ENCODE measurements around the gene TCF21.

Gene TCF21

GRCh38 chr6:133893946-133894345 lies 5.0 kb downstream of the TCF21 start:
- Histone ChIP-seq H3K9ac (no peak overlapping the region), H3K9me3 (replicated peaks in 1 of 11) (peaks cover 30 to 50% (median 35%) of the 10 kb centered on the region in 11 experiments), H3K27ac (no peak overlapping the region), H4K20me1 (peaks cover 0 to 6% (median 0%) of the 10 kb centered on the region in 11 experiments; a peak in 1 of 22 replicates), H3K27me3 (peaks cover 73 to 81% (median 77%) of the 10 kb centered on the region in 11 experiments), H3K4me2 (no peak overlapping the region), H3K36me3 (no peaks in the 10 kb centered on the region), H3K4me3 (no peak overlapping the region), H3K4me1 (no peaks in the 10 kb centered on the region)
- no peak for TF ChIP-seq Cebpa-rat (IDR thresholded peaks at IDR 0.05)

- H3K4me3 ChIP-seq: no peak overlapping the region
- H3K4me2 ChIP-seq: no peak overlapping the region
- TF ChIP-seq Cebpa-rat (IDR thresholded peaks at IDR 0.05): no peak
- H3K36me3 ChIP-seq: no peaks in the 10 kb centered on the region
- no peak overlapping the region for H3K27ac ChIP-seq
- H3K27me3 ChIP-seq: peaks cover 69 to 76% (median 73%) of the 10 kb centered on the region in 11 experiments
- peaks cover 0 to 6% (median 0%) of the 10 kb centered on the region in 11 experiments; a peak in 1 of 22 replicates for H4K20me1 ChIP-seq
- no peak overlapping the region for H3K9ac ChIP-seq
- peaks cover 25 to 46% (median 31%) of the 10 kb centered on the region in 11 experiments for H3K9me3 ChIP-seq (replicated peaks in 1 of 11)
- H3K4me1 ChIP-seq: no peaks in the 10 kb centered on the region
These were observed 5.5 kb downstream of the TCF21 start for GRCh38 chr6:133894369-133894768.

- no peak overlapping the region for H3K4me2 ChIP-seq
- no peak for TF ChIP-seq Cebpa-rat (IDR thresholded peaks at IDR 0.05)
- H3K27ac ChIP-seq: no peak overlapping the region
- H4K20me1 ChIP-seq: peaks cover 0 to 6% (median 0%) of the 10 kb centered on the region in 11 experiments; a peak in 1 of 22 replicates
- peaks cover 64 to 71% (median 68%) of the 10 kb centered on the region in 11 experiments for H3K27me3 ChIP-seq
- no peaks in the 10 kb centered on the region for H3K36me3 ChIP-seq
- no peaks in the 10 kb centered on the region for H3K4me1 ChIP-seq
- no peak overlapping the region for H3K9ac ChIP-seq
- H3K4me3 ChIP-seq: no peak overlapping the region
- peaks cover 20 to 41% (median 26%) of the 10 kb centered on the region in 11 experiments for H3K9me3 ChIP-seq (replicated peaks in 1 of 11)
These were observed 6.0 kb downstream of the TCF21 start for GRCh38 chr6:133894795-133895358.

GRCh38 chr6:133895573-133896343 lies 6.8 kb downstream of the TCF21 start:
- H3K9me3 ChIP-seq (replicated peaks in 1 of 11): peaks cover 16 to 34% (median 22%) of the 10 kb centered on the region in 11 experiments
- peaks cover 55 to 62% (median 59%) of the 10 kb centered on the region in 11 experiments for H3K27me3 ChIP-seq
- H3K36me3 ChIP-seq: no peaks in the 10 kb centered on the region
- H4K20me1 ChIP-seq: peaks cover 0 to 6% (median 0%) of the 10 kb centered on the region in 11 experiments; a peak in 1 of 22 replicates
- H3K27ac ChIP-seq: no peak overlapping the region
- no peak overlapping the region for H3K4me2 ChIP-seq
- no peak overlapping the region for H3K9ac ChIP-seq
- TF ChIP-seq Cebpa-rat (IDR thresholded peaks at IDR 0.05): no peak
- no peaks in the 10 kb centered on the region for H3K4me1 ChIP-seq
- no peak overlapping the region for H3K4me3 ChIP-seq

- H3K27ac ChIP-seq: no peak overlapping the region
- peaks cover 49 to 57% (median 53%) of the 10 kb centered on the region in 11 experiments for H3K27me3 ChIP-seq
- peaks cover 16 to 29% (median 22%) of the 10 kb centered on the region in 11 experiments for H3K9me3 ChIP-seq (replicated peaks in 1 of 11)
- peaks cover 0 to 6% (median 0%) of the 10 kb centered on the region in 11 experiments; a peak in 1 of 22 replicates for H4K20me1 ChIP-seq
- H3K36me3 ChIP-seq: no peaks in the 10 kb centered on the region
- no peak for TF ChIP-seq Cebpa-rat (IDR thresholded peaks at IDR 0.05)
- no peak overlapping the region for H3K4me2 ChIP-seq
- no peak overlapping the region for H3K9ac ChIP-seq
- no peak overlapping the region for H3K4me3 ChIP-seq
- no peaks in the 10 kb centered on the region for H3K4me1 ChIP-seq
These were observed 7.4 kb downstream of the TCF21 start for GRCh38 chr6:133896344-133896721.

GRCh38 chr6:133898263-133898662 lies 9.3 kb downstream of the TCF21 start:
- Histone ChIP-seq H3K9me3 (replicated peaks in 1 of 11) (peaks cover 2 to 18% (median 11%) of the 10 kb centered on the region in 11 experiments), H3K36me3 (no peaks in the 10 kb centered on the region), H4K20me1 (peaks cover 0 to 6% (median 0%) of the 10 kb centered on the region in 11 experiments; a peak in 1 of 22 replicates), H3K27ac (no peak overlapping the region), H3K4me3 (no peak overlapping the region), H3K9ac (no peak overlapping the region), H3K4me1 (no peaks in the 10 kb centered on the region), H3K27me3 (peaks cover 30 to 37% (median 34%) of the 10 kb centered on the region in 11 experiments), H3K4me2 (no peak overlapping the region)
- TF ChIP-seq Cebpa-rat (IDR thresholded peaks at IDR 0.05): no peak

GRCh38 chr6:133899556-133899955 lies 10.6 kb downstream of the TCF21 start:
- peaks cover 17 to 24% (median 21%) of the 10 kb centered on the region in 11 experiments for H3K27me3 ChIP-seq
- peaks cover 0 to 6% (median 0%) of the 10 kb centered on the region in 11 experiments; a peak in 1 of 22 replicates for H4K20me1 ChIP-seq
- H3K27ac ChIP-seq: no peak overlapping the region
- no peaks in the 10 kb centered on the region for H3K4me1 ChIP-seq
- no peak for TF ChIP-seq Cebpa-rat (IDR thresholded peaks at IDR 0.05)
- H3K9ac ChIP-seq: no peak overlapping the region
- H3K9me3 ChIP-seq (replicated peaks in 1 of 11): peaks cover 0 to 8% (median 7%) of the 10 kb centered on the region in 11 experiments; a peak in 9 of 22 replicates
- no peak overlapping the region for H3K4me2 ChIP-seq
- H3K4me3 ChIP-seq: no peak overlapping the region
- H3K36me3 ChIP-seq: no peaks in the 10 kb centered on the region

- Histone ChIP-seq H3K36me3 (no peaks in the 10 kb centered on the region), H3K27me3 (no peaks in the 10 kb centered on the region), H3K9me3 (replicated peaks in 1 of 11) (no peaks in the 10 kb centered on the region), H3K9ac (no peak overlapping the region), H3K4me3 (no peak overlapping the region), H3K4me2 (no peak overlapping the region), H4K20me1 (no peaks in the 10 kb centered on the region), H3K27ac (no peak overlapping the region), H3K4me1 (peaks cover 0 to 11% (median 7%) of the 10 kb centered on the region in 10 experiments; a peak in 11 of 20 replicates)
- TF ChIP-seq Cebpa-rat (IDR thresholded peaks at IDR 0.05): no peak
These were observed 14.9 kb downstream of the TCF21 start for GRCh38 chr6:133903855-133904254.

- no peak for TF ChIP-seq Cebpa-rat (IDR thresholded peaks at IDR 0.05)
These were observed 17.1 kb downstream of the TCF21 start for GRCh38 chr6:133906050-133906449.

More at GRCh38 chr6:133906050-133906449, 17.1 kb downstream of the TCF21 start:
- Histone ChIP-seq H4K20me1 (no peaks in the 10 kb centered on the region), H3K4me1 (peaks cover 0 to 11% (median 7%) of the 10 kb centered on the region in 10 experiments; a peak in 11 of 20 replicates), H3K9me3 (replicated peaks in 1 of 11) (0 out of 22 replicates have a peak, but pooled peaks cover 0 to 3% (median 0%) of the 10 kb centered on the region in 11 experiments), H3K4me3 (no peak overlapping the region), H3K36me3 (no peaks in the 10 kb centered on the region), H3K27ac (0 out of 22 replicates have a peak overlapping the region, but pooled peaks of 1 of the 11 experiments have one; percentile 29), H3K4me2 (peak overlapping the region in 6 of 11 experiments; percentile 29 to 64 (median 54); a peak in 11 of 22 replicates), H3K9ac (no peak overlapping the region), H3K27me3 (no peaks in the 10 kb centered on the region)

Measured in BLaER1 treated with 17β-estradiol and CSF1 and Interleukin-3, amounts not matched to agents 10 nM and 100 nM (cell line).